ENCODE data around the gene HADHA.

DNA sequence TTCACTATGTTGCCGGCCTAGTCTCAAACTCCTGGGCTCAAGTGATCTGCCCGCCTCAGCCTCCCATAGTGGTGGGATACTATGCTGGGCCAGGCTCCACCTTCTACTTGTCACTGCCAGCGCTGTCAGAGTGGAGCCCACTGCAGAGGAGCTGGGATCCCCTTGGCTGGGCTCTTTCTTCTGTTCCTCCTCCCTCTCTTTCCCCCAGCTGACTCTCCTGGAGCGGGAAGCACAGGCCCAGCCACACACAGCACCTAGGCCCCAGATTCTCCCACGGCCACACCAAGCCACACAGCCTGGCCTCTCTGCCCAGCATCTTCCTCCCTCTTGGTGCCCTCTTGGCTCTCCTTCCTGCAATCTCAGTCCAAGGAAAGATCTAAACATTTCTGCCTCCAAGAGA, 75.2 kb downstream of the HADHA start:
- TF ChIP-seq, protein P1, sequence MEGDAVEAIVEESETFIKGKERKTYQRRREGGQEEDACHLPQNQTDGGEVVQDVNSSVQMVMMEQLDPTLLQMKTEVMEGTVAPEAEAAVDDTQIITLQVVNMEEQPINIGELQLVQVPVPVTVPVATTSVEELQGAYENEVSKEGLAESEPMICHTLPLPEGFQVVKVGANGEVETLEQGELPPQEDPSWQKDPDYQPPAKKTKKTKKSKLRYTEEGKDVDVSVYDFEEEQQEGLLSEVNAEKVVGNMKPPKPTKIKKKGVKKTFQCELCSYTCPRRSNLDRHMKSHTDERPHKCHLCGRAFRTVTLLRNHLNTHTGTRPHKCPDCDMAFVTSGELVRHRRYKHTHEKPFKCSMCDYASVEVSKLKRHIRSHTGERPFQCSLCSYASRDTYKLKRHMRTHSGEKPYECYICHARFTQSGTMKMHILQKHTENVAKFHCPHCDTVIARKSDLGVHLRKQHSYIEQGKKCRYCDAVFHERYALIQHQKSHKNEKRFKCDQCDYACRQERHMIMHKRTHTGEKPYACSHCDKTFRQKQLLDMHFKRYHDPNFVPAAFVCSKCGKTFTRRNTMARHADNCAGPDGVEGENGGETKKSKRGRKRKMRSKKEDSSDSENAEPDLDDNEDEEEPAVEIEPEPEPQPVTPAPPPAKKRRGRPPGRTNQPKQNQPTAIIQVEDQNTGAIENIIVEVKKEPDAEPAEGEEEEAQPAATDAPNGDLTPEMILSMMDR (IDR thresholded peaks at IDR 0.05): no peak
- no peak for TF ChIP-seq POLR2AphosphoS5 (IDR thresholded peaks at IDR 0.05)
- no peak for TF ChIP-seq EP300 (IDR thresholded peaks at IDR 0.05; ENCODE audit: low read depth)
- TF ChIP-seq POLR2A (IDR thresholded peaks at IDR 0.05): no peak

All from transverse colon (tissue), 4 donors.